HepG2 (cell line): ENCODE data around the gene KRT17. TPM values are rescaled to one million over a fixed set of nuclear protein-coding genes. Genes with fewer than 3 reads are reported as not detected.
A peak's percentile ranks its signal among the peaks of the same experiment; 100 is the strongest.

Source experiments
- ATAC-seq: fragments of 200-7000 bp; cut with Tn5 transposase; 3 replicates; pipeline ENCODE4 v1.9.1; 2020; ENCODE audit warnings: mild to moderate bottlenecking, moderate library complexity
- BruUV-seq: library from RNA; stranded (reverse); fragments of 400-500 nt; replicated peaks from 2 replicates; lab custom pipeline; 2021; lab: Mats Ljungman, UMichigan
- CTCF ChIA-PET: fragments of 300-600 bp; formaldehyde crosslinking; extraction: SDS; loops from one replicate; lab custom pipeline; 2021; ENCODE audit warnings: low total read pairs, inconsistent platforms, low intra/inter-chr PET ratio; lab: Yijun Ruan, JAX
- POLR2A ChIA-PET: fragments of 350-600 bp; sonication (Branson Sonifier 250); formaldehyde crosslinking; loops from one replicate; lab custom pipeline; 2020; ENCODE audit warnings: antibody characterized with exemption, inconsistent platforms; lab: Yijun Ruan, JAX
- DNase-seq: peaks from one replicate; pipeline ENCODE4 v3.0.0-alpha.2; 2015; ENCODE audit warnings: low spot score
- FAIRE-seq: peaks from 3 replicates; lab custom pipeline; 2011; peaks lifted over from hg19 to GRCh38; lab: Jason Lieb, UNC
- H2AFZ ChIP-seq: one replicate; pipeline ENCODE4 v1.6.1; 2011; ENCODE audit warnings: low read length, inconsistent platforms
- H3K27ac ChIP-seq: fragments of 300-600 bp; 3 replicates; pipeline ENCODE4 v1.8.0; 2011; ENCODE audit warnings: mixed run types, mild to moderate bottlenecking, mixed read lengths, low read length, inconsistent platforms; ENCODE audit not compliant: insufficient read depth; ENCODE audit errors: extremely low read length
- H3K27me3 ChIP-seq, 2 experiments: fragments of 200-600 bp in 1 of 2; 2 replicates in 1 of 2; 3 replicates in 1 of 2; pipeline versions ENCODE4 v1.6.0 to v1.8.0; 2011; ENCODE audit warnings: low read length in 2 of 2, mild to moderate bottlenecking in 2 of 2, moderate library complexity in 2 of 2, inconsistent platforms in 1 of 2; ENCODE audit not compliant: insufficient read depth in 2 of 2, control insufficient read depth in 1 of 2
- H3K36me3 ChIP-seq, 2 experiments: fragments of 200-600 bp in 1 of 2; replicated peaks in 1 of 2; 2 replicates in 1 of 2; 3 replicates in 1 of 2; pipeline versions ENCODE4 v1.5.1 to v1.8.0; 2011; ENCODE audit warnings: low read length in 2 of 2, inconsistent platforms in 1 of 2; ENCODE audit not compliant: insufficient read depth in 2 of 2, control insufficient read depth in 1 of 2
- H3K4me1 ChIP-seq: 2 replicates; pipeline ENCODE4 v1.5.1; 2012; ENCODE audit warnings: low read length, inconsistent platforms; ENCODE audit not compliant: insufficient read depth
- H3K4me2 ChIP-seq: 2 replicates; pipeline ENCODE4 v1.6.0; 2011; ENCODE audit warnings: low read depth, low read length, inconsistent platforms
- H3K4me3 ChIP-seq, 3 experiments: fragments of 200-600 bp in 1 of 3; sonication (generic), shearing (Covaris generic) in 1 of 3; replicated peaks in 1 of 3; 2 replicates each; pipeline ENCODE4 v1.5.1; 2011 to 2016; ENCODE audit warnings: low read length in 3 of 3, inconsistent platforms in 2 of 3, low read depth in 2 of 3, mild to moderate bottlenecking in 2 of 3, control low read depth in 1 of 3, mixed read lengths in 1 of 3; ENCODE audit not compliant: insufficient read depth in 1 of 3
- H3K79me2 ChIP-seq: one replicate; pipeline ENCODE4 v1.6.1; 2011; ENCODE audit warnings: low read length, inconsistent platforms; ENCODE audit not compliant: insufficient read depth
- H3K9ac ChIP-seq: 2 replicates; pipeline ENCODE4 v1.6.0; 2011; ENCODE audit warnings: mild to moderate bottlenecking, low read depth, low read length, inconsistent platforms; ENCODE audit not compliant: insufficient read depth
- H3K9me3 ChIP-seq: 2 replicates; pipeline ENCODE4 v1.5.1; 2012; ENCODE audit warnings: mild to moderate bottlenecking, low read length
- H4K20me1 ChIP-seq: 2 replicates; pipeline ENCODE4 v1.6.0; 2011; ENCODE audit warnings: inconsistent platforms, mild to moderate bottlenecking, low read length, moderate library complexity; ENCODE audit not compliant: insufficient read depth
- ZNF597 ChIP-seq: sonication (generic); formaldehyde crosslinking; IDR thresholded peaks from 2 replicates; pipeline ENCODE4 v1.5.0; 2020; ENCODE audit warnings: missing genetic modification reagents
- ZNF770 ChIP-seq: sonication (generic); formaldehyde crosslinking; IDR thresholded peaks from 2 replicates; pipeline ENCODE4 v1.5.0; 2020; ENCODE audit warnings: mild to moderate bottlenecking, missing genetic modification reagents
- WGBS: methylation state at CpG from one replicate; pipeline ENCODE4 v1.1.6; 2017; ENCODE audit warnings: low lambda C conversion rate; 5-methylcytosine and 5-hydroxymethylcytosine counted together
- in situ Hi-C: cut with HindIII; loops from 2 replicates; pipeline ENCODE4 v1.10.0; 2017; ENCODE audit warnings: low pct_unique_long_range_greater_than_20kb; ENCODE audit not compliant: extremely low pct_ligation_motif_present
- intact Hi-C: fragments of 100-400 bp; cut with micrococcal nuclease; formaldehyde crosslinking; loops from one replicate; pipeline ENCODE4 v1.10.0; 2022; ENCODE audit not compliant: unreplicated experiment
- polyA plus RNA-seq, 8 experiments: library from polyadenylated mRNA; depleted of rRNA in 3 of 8; stranded (reverse) in 7 of 8; unstranded in 1 of 8; fragments of >200 nt; fragmentation: Illumina TruSeq in 4 of 8; extraction: Trizol in 4 of 8; gene quantifications; 2 replicates each; pipeline versions ENCODE4 v1.2.1 to v1.2.3, GENCODE V29; 2011 to 2016; ENCODE audit warnings: low read depth in 4 of 8, missing spikeins in 1 of 8, mixed read lengths in 1 of 8; ENCODE audit not compliant: insufficient read depth in 1 of 8
- total RNA-seq, 5 experiments: library from RNA; depleted of rRNA; stranded (reverse); fragments of >200 nt; fragmentation: Illumina TruSeq; extraction: Trizol; gene quantifications; 2 replicates each; pipeline ENCODE4 v1.2.3, GENCODE V29; 2016; ENCODE audit warnings: low read depth in 1 of 5

The KRT17 gene
- total and polyA plus RNA-seq, 2 of the 13 experiments (the other 11 are each of a cell fraction or from before 2014, with no cell fraction given), result 0.38 to 0.82 TPM

GRCh38 chr17:41634639-41635038 is 10.3 kb upstream of the KRT17 start:
- no peak overlapping the region for H2AFZ ChIP-seq

More at GRCh38 chr17:41634639-41635038, 10.3 kb upstream of the KRT17 start:
- H3K27me3 ChIP-seq, result peaks cover 2 to 18% of the 10 kb centered on the region in 2 experiments; a peak in 2 of 5 replicates
- DNase-seq, result no peak
- POLR2A ChIA-PET, result interaction anchor here (0.5 kb wide), 1 partner anchor 1345 kb away, joined by 3 read pairs; no protein-coding TSS in a partner anchor
- peak; percentile 61 for ATAC-seq
- intact Hi-C loops (no loop called here), in situ Hi-C loops (no loop called here)
- H3K4me3 ChIP-seq, result no peak overlapping the region
- TF ChIP-seq ZNF770 (CRISPR knock-in tag), result peak; percentile 39; the same call in 1 of the 2 replicates
- no peak for TF ChIP-seq ZNF597 (CRISPR knock-in tag)
- H3K36me3 ChIP-seq, result no peaks in the 10 kb centered on the region
- H4K20me1 ChIP-seq, result no peaks in the 10 kb centered on the region
- peak overlapping the region; percentile 33 for H3K4me2 ChIP-seq
- CTCF ChIA-PET, result interaction anchor here (1.2 kb wide), 1 partner anchor 28 kb away, joined by 4 read pairs; no protein-coding TSS in a partner anchor
- no peaks in the 10 kb centered on the region for H3K79me2 ChIP-seq
- no peak overlapping the region for H3K9ac ChIP-seq
- no peak overlapping the region for H3K27ac ChIP-seq
- WGBS, result 33% methylated on average over 4 of the region's 7 CpGs
- FAIRE-seq, result no peak
- H3K9me3 ChIP-seq, result no peaks in the 10 kb centered on the region
- no TSS peak for BruUV-seq
- peaks cover 19% of the 10 kb centered on the region for H3K4me1 ChIP-seq
